Right atrium auricular region (tissue), 2 donors: ENCODE data around the gene SON. TPM values are rescaled to one million over a fixed set of nuclear protein-coding genes. Genes with fewer than 3 reads are reported as not detected.

Source experiments
- DNase-seq: peaks from one replicate; pipeline ENCODE4 v3.0.0-alpha.2; 2019; ENCODE audit warnings: low spot score
- H3K27ac ChIP-seq, 2 donors: fragments of 200-600 bp; sonication (generic); 1 replicate in 1 of 2; 2 replicates in 1 of 2; pipeline ENCODE4 v1.5.1; 2016 to 2019
- H3K27me3 ChIP-seq, 2 donors: fragments of 200-600 bp; sonication (generic); one replicate each; pipeline versions ENCODE4 v1.5.1 to v1.6.0; 2017 to 2019
- H3K36me3 ChIP-seq: fragments of 200-600 bp; sonication (generic); one replicate; pipeline ENCODE4 v1.5.1; 2016
- H3K4me1 ChIP-seq, 2 donors: fragments of 200-600 bp; sonication (generic); one replicate each; pipeline versions ENCODE4 v1.5.1 to v1.6.0; 2017 to 2019
- H3K4me3 ChIP-seq, 2 donors: fragments of 200-600 bp; sonication (generic); 1 replicate in 1 of 2; 2 replicates in 1 of 2; pipeline ENCODE4 v1.5.1; 2017 to 2019; ENCODE audit warnings: mild to moderate bottlenecking in 1 of 2, moderate library complexity in 1 of 2
- H3K9me3 ChIP-seq, 2 donors: fragments of 200-600 bp; sonication (generic); one replicate each; pipeline ENCODE4 v1.5.1; 2019
- total RNA-seq, 2 donors: library from RNA; depleted of rRNA; stranded (reverse); fragments of >200 nt; gene quantifications; one replicate each; pipeline ENCODE4 v1.1.0, GENCODE V29; 2016
- TF ChIP-seq, protein P1 (sequence below), 2 donors: fragments of 200-600 bp; sonication (generic); IDR thresholded peaks; one replicate each; pipeline ENCODE4 v1.5.1; 2019; ENCODE audit warnings: antibody characterized with exemption in 2 of 2

Gene SON
- total RNA-seq, 2 donors from 2014 or later, result 105 to 189 TPM

DNA sequence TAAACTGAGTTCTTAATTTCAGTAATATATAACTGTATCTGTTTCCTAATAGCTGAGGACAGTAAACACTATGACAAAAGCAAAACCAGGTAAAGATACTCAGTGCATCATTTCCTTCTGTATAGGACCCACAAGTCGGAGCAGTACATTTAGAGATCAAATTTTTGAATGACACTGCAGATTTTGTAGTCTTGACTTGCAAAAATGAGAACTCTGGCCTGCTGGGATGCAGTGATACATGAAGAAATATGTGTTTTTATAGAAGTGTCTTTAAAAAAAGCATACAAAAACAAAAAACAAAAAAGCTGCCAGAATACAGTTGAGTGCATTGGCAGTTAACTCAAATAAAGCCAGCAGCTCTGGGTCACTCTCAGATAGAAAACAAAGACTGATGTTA is 19.9 kb upstream of the SON start:
- no peak overlapping the region for H3K27ac ChIP-seq
- no peaks in the 10 kb centered on the region for H3K9me3 ChIP-seq
- H3K36me3 ChIP-seq, result peaks cover 59% of the 10 kb centered on the region
- DNase-seq, result no peak
- TF ChIP-seq, protein P1, sequence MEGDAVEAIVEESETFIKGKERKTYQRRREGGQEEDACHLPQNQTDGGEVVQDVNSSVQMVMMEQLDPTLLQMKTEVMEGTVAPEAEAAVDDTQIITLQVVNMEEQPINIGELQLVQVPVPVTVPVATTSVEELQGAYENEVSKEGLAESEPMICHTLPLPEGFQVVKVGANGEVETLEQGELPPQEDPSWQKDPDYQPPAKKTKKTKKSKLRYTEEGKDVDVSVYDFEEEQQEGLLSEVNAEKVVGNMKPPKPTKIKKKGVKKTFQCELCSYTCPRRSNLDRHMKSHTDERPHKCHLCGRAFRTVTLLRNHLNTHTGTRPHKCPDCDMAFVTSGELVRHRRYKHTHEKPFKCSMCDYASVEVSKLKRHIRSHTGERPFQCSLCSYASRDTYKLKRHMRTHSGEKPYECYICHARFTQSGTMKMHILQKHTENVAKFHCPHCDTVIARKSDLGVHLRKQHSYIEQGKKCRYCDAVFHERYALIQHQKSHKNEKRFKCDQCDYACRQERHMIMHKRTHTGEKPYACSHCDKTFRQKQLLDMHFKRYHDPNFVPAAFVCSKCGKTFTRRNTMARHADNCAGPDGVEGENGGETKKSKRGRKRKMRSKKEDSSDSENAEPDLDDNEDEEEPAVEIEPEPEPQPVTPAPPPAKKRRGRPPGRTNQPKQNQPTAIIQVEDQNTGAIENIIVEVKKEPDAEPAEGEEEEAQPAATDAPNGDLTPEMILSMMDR (IDR thresholded peaks at IDR 0.05), result no peak
- no peaks in the 10 kb centered on the region for H3K27me3 ChIP-seq
- H3K4me1 ChIP-seq, result no peaks in the 10 kb centered on the region
- no peak overlapping the region for H3K4me3 ChIP-seq

DNA sequence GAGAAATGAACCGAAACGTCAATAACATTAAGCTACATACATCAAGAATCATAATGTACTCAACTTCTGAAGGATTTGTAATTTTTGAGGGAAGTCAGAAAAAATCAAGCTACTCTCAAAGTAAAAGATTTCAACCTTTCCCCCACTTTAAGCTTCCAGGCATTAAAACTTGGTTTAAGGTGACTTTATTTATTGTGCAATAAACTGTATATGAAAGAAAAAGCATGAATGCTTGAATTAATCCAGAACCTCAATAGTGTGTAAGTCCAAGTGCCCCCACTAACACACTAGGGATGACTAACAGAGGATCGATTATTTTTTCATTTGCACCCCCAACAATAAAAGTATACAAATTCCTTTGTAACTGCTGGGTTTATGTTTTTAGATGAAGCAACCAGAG is 11.8 kb upstream of the SON start:
- Histone ChIP-seq H3K27ac (no peak overlapping the region), H3K4me1 (no peaks in the 10 kb centered on the region), H3K36me3 (peaks cover 94% of the 10 kb centered on the region), H3K4me3 (no peak overlapping the region), H3K27me3 (no peaks in the 10 kb centered on the region), H3K9me3 (no peaks in the 10 kb centered on the region)
- no peak for DNase-seq
- TF ChIP-seq, protein P1 (IDR thresholded peaks at IDR 0.05), result no peak

DNA sequence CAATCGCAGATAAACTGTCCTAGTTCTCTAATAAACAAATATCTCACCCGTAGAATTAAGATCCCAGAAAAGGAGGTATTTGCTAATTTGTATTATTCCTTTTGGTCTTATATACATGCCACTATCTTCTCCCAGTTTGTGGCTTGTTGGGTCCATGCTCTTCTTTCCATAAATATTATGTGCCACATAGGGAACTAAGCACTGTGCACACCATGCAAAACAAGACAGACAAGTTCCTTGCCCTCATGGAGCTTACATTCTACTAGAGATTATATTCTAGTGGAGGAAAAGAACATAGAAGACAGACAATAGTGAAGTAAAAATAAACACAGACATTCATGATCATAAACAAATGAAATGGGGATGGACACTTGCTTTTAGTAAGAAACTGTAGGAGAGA is 5.6 kb upstream of the SON start:
- peaks cover 69% of the 10 kb centered on the region for H3K36me3 ChIP-seq
- no peak overlapping the region for H3K4me3 ChIP-seq
- TF ChIP-seq, protein P1 (IDR thresholded peaks at IDR 0.05), result no peak

DNA sequence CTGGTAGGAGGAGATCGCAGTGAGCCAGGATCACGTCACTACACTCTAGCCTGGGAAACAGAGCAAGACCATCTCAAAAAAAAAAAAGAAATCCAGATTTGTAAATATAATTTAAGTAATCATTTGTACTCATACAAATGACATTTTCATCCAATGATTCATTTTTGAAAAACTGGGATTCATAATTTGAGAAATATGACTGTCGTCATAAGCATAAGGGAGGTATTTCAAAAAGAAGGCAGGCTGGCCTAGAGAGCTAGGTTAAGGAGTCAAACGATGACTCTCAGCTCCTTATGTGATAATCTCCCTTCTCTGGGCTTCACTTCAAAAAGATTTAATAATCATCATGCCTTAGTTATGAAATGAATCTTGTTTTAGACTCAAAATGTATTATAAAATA is 3.2 kb upstream of the SON start:
- TF ChIP-seq, protein P1 (IDR thresholded peaks at IDR 0.05), result no peak
- Histone ChIP-seq H3K4me3 (no peak overlapping the region), H3K9me3 (no peaks in the 10 kb centered on the region), H3K36me3 (peaks cover 46% of the 10 kb centered on the region), H3K4me1 (peaks cover 0 to 20% of the 10 kb centered on the region in 2 donors), H3K27me3 (no peaks in the 10 kb centered on the region), H3K27ac (no peak overlapping the region)
- no peak for DNase-seq

More for the DNA sequence above, 5.6 kb upstream of the SON start:
- Histone ChIP-seq H3K27me3 (no peaks in the 10 kb centered on the region), H3K27ac (no peak overlapping the region), H3K4me1 (peaks cover 0 to 13% of the 10 kb centered on the region in 2 donors), H3K9me3 (no peaks in the 10 kb centered on the region)
- no peak for DNase-seq

DNA sequence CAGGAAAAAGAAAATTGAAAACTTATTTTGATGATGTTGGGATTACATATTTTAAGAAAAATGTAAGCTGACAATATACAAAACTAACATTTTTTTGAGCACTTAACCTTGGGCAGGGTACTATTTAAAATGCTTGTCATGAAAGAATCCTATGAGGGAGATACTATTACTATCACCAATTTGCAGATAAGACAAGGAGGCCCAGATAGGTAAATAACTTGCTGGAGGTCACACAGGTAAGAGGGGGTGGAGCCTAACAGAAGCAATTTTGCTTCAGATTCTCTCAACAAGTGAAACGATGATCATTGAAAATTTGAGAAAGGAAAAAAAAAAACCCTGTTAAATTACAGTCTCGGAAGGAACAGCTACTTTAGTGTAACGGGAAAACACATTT is 2.1 kb upstream of the SON start:
- no peaks in the 10 kb centered on the region for H3K9me3 ChIP-seq

More for the DNA sequence above, 2.1 kb upstream of the SON start:
- Histone ChIP-seq H3K4me1 (peaks cover 0 to 31% of the 10 kb centered on the region in 2 donors), H3K36me3 (peaks cover 35% of the 10 kb centered on the region), H3K4me3 (no peak overlapping the region), H3K27me3 (no peaks in the 10 kb centered on the region), H3K27ac (peak overlapping the region in 1 of 2 donors; percentile 99)
- no peak for DNase-seq
- TF ChIP-seq, protein P1 (IDR thresholded peaks at IDR 0.05), result no peak
